ENCODE data around the gene FLCN.
A peak's percentile ranks its signal among the peaks of the same experiment; 100 is the strongest.
"Not testable (repeated sequence)": the region's sequence is repeated elsewhere in the genome, so short reads cannot be mapped to it uniquely, and the experiment has no call there.

FLCN gene

GRCh38 chr17:17237026-17237799, at the start of gene FLCN:
Gene FLCN (minus strand): TSS chr17:17237168. CDS start chr17:17228137, 9,031 bp downstream.
- peak; percentile 89 for DNase-seq (ENCODE audit: low spot score)

- DNase-seq (ENCODE audit: low spot score), result no peak
Measured at GRCh38 chr17:17285951-17286350, 49.0 kb upstream of the FLCN start.

- peak; percentile 98 for DNase-seq (ENCODE audit: low spot score)
Measured at GRCh38 chr17:17280613-17281549, 43.9 kb upstream of the FLCN start, which contains the start of gene COPS3. Gene COPS3 (minus strand): TSS chr17:17281246. CDS start chr17:17281186, 60 bp downstream.

GRCh38 chr17:17279316-17279715, 42.3 kb upstream of the FLCN start:
- no peak for DNase-seq (ENCODE audit: low spot score)

- not testable (repeated sequence) for DNase-seq (ENCODE audit: low spot score)
Measured at GRCh38 chr17:17277431-17277830, 40.5 kb upstream of the FLCN start.

GRCh38 chr17:17275971-17276370, 39.0 kb upstream of the FLCN start:
- no peak for DNase-seq (ENCODE audit: low spot score)

GRCh38 chr17:17269926-17270773, 33.2 kb upstream of the FLCN start:
- DNase-seq (ENCODE audit: low spot score), result no peak

- DNase-seq (ENCODE audit: low spot score), result no peak
Measured at GRCh38 chr17:17264430-17264829, 27.5 kb upstream of the FLCN start.

- no peak for DNase-seq (ENCODE audit: low spot score)
Measured at GRCh38 chr17:17258998-17259397, 22.0 kb upstream of the FLCN start.

GRCh38 chr17:17258011-17258410, 21.0 kb upstream of the FLCN start:
- no peak for DNase-seq (ENCODE audit: low spot score)

- no peak for DNase-seq (ENCODE audit: low spot score)
Measured at GRCh38 chr17:17256316-17256715, 19.3 kb upstream of the FLCN start.

GRCh38 chr17:17255689-17256088, 18.7 kb upstream of the FLCN start:
- DNase-seq (ENCODE audit: low spot score), result not testable (repeated sequence)

GRCh38 chr17:17254036-17254435, 17.1 kb upstream of the FLCN start:
- no peak for DNase-seq (ENCODE audit: low spot score)

- no peak for DNase-seq (ENCODE audit: low spot score)
Measured at GRCh38 chr17:17253406-17253805, 16.4 kb upstream of the FLCN start.

GRCh38 chr17:17252149-17252661, 15.2 kb upstream of the FLCN start:
- DNase-seq (ENCODE audit: low spot score), result no peak

- no peak for DNase-seq (ENCODE audit: low spot score)
Measured at GRCh38 chr17:17246879-17247278, 9.9 kb upstream of the FLCN start.

- DNase-seq (ENCODE audit: low spot score), result no peak
Measured at GRCh38 chr17:17243163-17243562, 6.2 kb upstream of the FLCN start.

GRCh38 chr17:17242246-17242645, 5.3 kb upstream of the FLCN start:
- DNase-seq (ENCODE audit: low spot score), result no peak

- no peak for DNase-seq (ENCODE audit: low spot score)
Measured at GRCh38 chr17:17241656-17242055, 4.7 kb upstream of the FLCN start.

GRCh38 chr17:17239832-17240231, 2.9 kb upstream of the FLCN start:
- no peak for DNase-seq (ENCODE audit: low spot score)

GRCh38 chr17:17236295-17237025, 508 bp downstream of the FLCN start:
- DNase-seq (ENCODE audit: low spot score), result peak; percentile 59

Measured in kidney tubule cell (primary cell).